ENCODE measurements around the gene CNTFR.

GRCh38 chr9:34545497-34545896 lies 44.0 kb downstream of the CNTFR start:
- TF ChIP-seq SREBF2 (IDR thresholded peaks at IDR 0.05; ENCODE audit: low read length) = no peak
- no peak for TF ChIP-seq MEF2A (IDR thresholded peaks at IDR 0.05; ENCODE audit: insufficient read depth, low read depth, low read length)
- no peak for TF ChIP-seq SUZ12 (IDR thresholded peaks at IDR 0.05; ENCODE audit: unreplicated experiment)
- no peak for TF ChIP-seq RCOR1 (conservative IDR thresholded peaks at IDR 0.05; ENCODE audit: low read depth, low read length)
